SK-N-DZ (cell line): ENCODE measurements around the gene KSR1.
"Not testable (repeated sequence)": the region's sequence is repeated elsewhere in the genome, so short reads cannot be mapped to it uniquely, and the experiment has no call there.

Experiments
- DNase-seq: peaks from one replicate; pipeline ENCODE4 v3.0.0-alpha.2; 2015; ENCODE audit warnings: low spot score

Gene KSR1

GRCh38 chr17:27633312-27634025 lies 177.2 kb downstream of the KSR1 start:
- DNase-seq = peak; percentile 52

- no peak for DNase-seq
Measured at GRCh38 chr17:27634026-27634335, 177.7 kb downstream of the KSR1 start.

- no peak for DNase-seq
Measured at GRCh38 chr17:27634776-27635175, 178.5 kb downstream of the KSR1 start.

GRCh38 chr17:27635275-27635823 lies 179.1 kb downstream of the KSR1 start:
- DNase-seq = no peak

- not testable (repeated sequence) for DNase-seq
Measured at GRCh38 chr17:27636005-27636520, 179.8 kb downstream of the KSR1 start.

- not testable (repeated sequence) for DNase-seq
Measured at GRCh38 chr17:27637818-27638217, 181.6 kb downstream of the KSR1 start.

GRCh38 chr17:27638415-27638914 lies 182.2 kb downstream of the KSR1 start:
- DNase-seq = not testable (repeated sequence)

GRCh38 chr17:27640790-27641189 lies 184.5 kb downstream of the KSR1 start:
- DNase-seq = no peak

GRCh38 chr17:27644586-27644985 lies 188.3 kb downstream of the KSR1 start:
- DNase-seq = no peak

GRCh38 chr17:27645621-27646020 lies 189.4 kb downstream of the KSR1 start:
- not testable (repeated sequence) for DNase-seq

GRCh38 chr17:27646232-27646631 lies 190.0 kb downstream of the KSR1 start:
- no peak for DNase-seq

GRCh38 chr17:27647765-27648164 lies 191.5 kb downstream of the KSR1 start:
- no peak for DNase-seq

- not testable (repeated sequence) for DNase-seq
Measured at GRCh38 chr17:27649111-27649571, 192.9 kb downstream of the KSR1 start.

GRCh38 chr17:27649929-27650328 lies 193.7 kb downstream of the KSR1 start:
- no peak for DNase-seq

GRCh38 chr17:27650836-27651235 lies 194.6 kb downstream of the KSR1 start:
- no peak for DNase-seq

GRCh38 chr17:27651411-27652345 lies 195.4 kb downstream of the KSR1 start:
- DNase-seq = peak; percentile 43

- not testable (repeated sequence) for DNase-seq
Measured at GRCh38 chr17:27653449-27653971, 197.3 kb downstream of the KSR1 start.

GRCh38 chr17:27654136-27654535 lies 197.9 kb downstream of the KSR1 start:
- DNase-seq = no peak

GRCh38 chr17:27654654-27655524 lies 198.6 kb downstream of the KSR1 start:
- DNase-seq = peak; percentile 83

GRCh38 chr17:27655525-27656111 lies 199.4 kb downstream of the KSR1 start:
- DNase-seq = not testable (repeated sequence)
